Activated CD8-positive, alpha-beta T cell treated with anti-CD3 and anti-CD28 coated beads for 36 hours (primary cell): ENCODE measurements around the gene GSTP1. TPM values are rescaled to one million over a fixed set of nuclear protein-coding genes. Genes with fewer than 3 reads are reported as not detected.

ENCODE experiments used
- ATAC-seq: fragments of 200-7000 bp; cut with Tn5 transposase; one replicate; pipeline ENCODE4 v1.10.0; 2021; ENCODE audit warnings: mild to moderate bottlenecking, moderate library complexity
- CTCF ChIA-PET: fragments of 350-600 bp; sonication (Branson Sonifier 250); formaldehyde crosslinking; loops from one replicate; lab custom pipeline; 2021; ENCODE audit warnings: antibody characterized with exemption; lab: Charles Lee
- POLR2A ChIA-PET: fragments of 350-600 bp; sonication (Branson Sonifier 250); formaldehyde crosslinking; loops from one replicate; lab custom pipeline; 2021; ENCODE audit warnings: antibody characterized with exemption; lab: Charles Lee
- DNase-seq: peaks from one replicate; pipeline ENCODE4 v3.0.0-alpha.2; 2020
- H3K27ac Mint-ChIP-seq: one replicate; pipeline ENCODE4 v1.8.0; 2021; ENCODE audit warnings: mild to moderate bottlenecking, mixed read lengths
- H3K27me3 Mint-ChIP-seq: one replicate; pipeline ENCODE4 v1.8.0; 2021; ENCODE audit warnings: mixed read lengths
- H3K36me3 Mint-ChIP-seq: one replicate; pipeline ENCODE4 v1.8.0; 2021; ENCODE audit warnings: low read depth, mixed read lengths
- H3K4me1 Mint-ChIP-seq: one replicate; pipeline ENCODE4 v1.8.0; 2021; ENCODE audit warnings: low read depth, mixed read lengths
- H3K4me3 Mint-ChIP-seq: one replicate; pipeline ENCODE4 v1.8.0; 2021; ENCODE audit warnings: mild to moderate bottlenecking, moderate library complexity, mixed read lengths
- H3K9me3 Mint-ChIP-seq: one replicate; pipeline ENCODE4 v1.8.0; 2021; ENCODE audit warnings: mixed read lengths
- intact Hi-C: fragments of 100-400 bp; cut with micrococcal nuclease; formaldehyde crosslinking; loops from one replicate; pipeline ENCODE4 v1.10.0; 2022
- total RNA-seq, 2 experiments: library from RNA; stranded (reverse); gene quantifications; one replicate each; pipeline ENCODE4 v1.2.3, GENCODE V29; 2021
- TF ChIP-seq, protein P1 (sequence below): fragments of 200-600 bp; IDR thresholded peaks from one replicate; pipeline ENCODE4 v1.8.0; 2022; ENCODE audit warnings: antibody characterized with exemption, mild to moderate bottlenecking

The GSTP1 gene
- total RNA-seq, 2 experiments from 2014 or later: 467 to 472 TPM

GRCh38 chr11:67606093-67606491 is 22.5 kb downstream of the GSTP1 start:
- ChIA-PET POLR2A (no interaction called here), CTCF (interaction anchor here (1.2 to 1.6 kb wide), 2 partner anchors 8 to 215 kb away, joined by 3 to 4 read pairs; partner anchors contain the start of gene RAD9A)
- Mint-ChIP-seq H3K27me3 (peaks cover 7% of the 10 kb centered on the region), H3K4me3 (peak overlapping the region; percentile 93), H3K4me1 (peaks cover 15% of the 10 kb centered on the region), H3K9me3 (no peaks in the 10 kb centered on the region), H3K27ac (peak overlapping the region; percentile 88), H3K36me3 (peaks cover 19% of the 10 kb centered on the region)
- DNase-seq: no peak
- TF ChIP-seq, protein P1, sequence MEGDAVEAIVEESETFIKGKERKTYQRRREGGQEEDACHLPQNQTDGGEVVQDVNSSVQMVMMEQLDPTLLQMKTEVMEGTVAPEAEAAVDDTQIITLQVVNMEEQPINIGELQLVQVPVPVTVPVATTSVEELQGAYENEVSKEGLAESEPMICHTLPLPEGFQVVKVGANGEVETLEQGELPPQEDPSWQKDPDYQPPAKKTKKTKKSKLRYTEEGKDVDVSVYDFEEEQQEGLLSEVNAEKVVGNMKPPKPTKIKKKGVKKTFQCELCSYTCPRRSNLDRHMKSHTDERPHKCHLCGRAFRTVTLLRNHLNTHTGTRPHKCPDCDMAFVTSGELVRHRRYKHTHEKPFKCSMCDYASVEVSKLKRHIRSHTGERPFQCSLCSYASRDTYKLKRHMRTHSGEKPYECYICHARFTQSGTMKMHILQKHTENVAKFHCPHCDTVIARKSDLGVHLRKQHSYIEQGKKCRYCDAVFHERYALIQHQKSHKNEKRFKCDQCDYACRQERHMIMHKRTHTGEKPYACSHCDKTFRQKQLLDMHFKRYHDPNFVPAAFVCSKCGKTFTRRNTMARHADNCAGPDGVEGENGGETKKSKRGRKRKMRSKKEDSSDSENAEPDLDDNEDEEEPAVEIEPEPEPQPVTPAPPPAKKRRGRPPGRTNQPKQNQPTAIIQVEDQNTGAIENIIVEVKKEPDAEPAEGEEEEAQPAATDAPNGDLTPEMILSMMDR: no peak
- intact Hi-C loops: no loop called here
- ATAC-seq: no peak

- peaks cover 5% of the 10 kb centered on the region for H3K27me3 Mint-ChIP-seq
- peak within 1 kb of the TSS; percentile 93 for H3K4me3 Mint-ChIP-seq
- peak; percentile 98 for DNase-seq
- H3K4me1 Mint-ChIP-seq: peaks cover 15% of the 10 kb centered on the region
- CTCF ChIA-PET: interaction anchor here (1.6 kb wide), 1 partner anchor 215 kb away, joined by 3 read pairs; the partner anchor contains the start of gene RAD9A
- intact Hi-C loops: no loop called here
- H3K36me3 Mint-ChIP-seq: peaks cover 22% of the 10 kb centered on the region
- ATAC-seq: peak; percentile 100
- POLR2A ChIA-PET: interaction anchor here (3.0 kb wide), 1 partner anchor 23 kb away, joined by 10 read pairs; the partner anchor contains the start of gene NUDT8
- H3K9me3 Mint-ChIP-seq: no peaks in the 10 kb centered on the region
- H3K27ac Mint-ChIP-seq: peak within 1 kb of the TSS; percentile 88
- TF ChIP-seq, protein P1: peak; percentile 40
These were observed 23.1 kb downstream of the GSTP1 start, which contains the start of gene NDUFV1 for GRCh38 chr11:67606492-67607295. NDUFV1 (plus strand) TSS chr11:67606936; CDS start chr11:67607005, 69 bp downstream.

DNA sequence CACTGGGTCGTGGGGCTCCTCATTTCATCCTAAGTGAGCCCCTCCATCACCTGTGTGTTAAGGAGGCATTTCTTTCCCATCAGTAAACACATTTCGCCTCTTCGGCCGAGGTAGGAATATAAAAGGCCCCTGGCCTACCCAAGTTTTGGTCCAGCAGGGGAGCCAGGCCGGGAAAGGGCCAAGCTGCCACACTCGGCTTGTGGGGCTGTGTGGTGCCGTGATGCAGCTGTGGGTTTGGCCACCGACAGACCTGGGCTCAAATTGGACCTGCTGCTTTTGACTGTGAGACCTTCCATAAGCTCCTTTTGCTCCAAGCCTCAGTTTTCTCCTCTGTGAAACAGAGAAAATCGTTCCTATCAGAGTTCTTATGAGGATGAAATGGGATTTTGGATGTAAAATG is 23.9 kb downstream of the GSTP1 start:
- POLR2A ChIA-PET: interaction anchor here (0.7 to 3.0 kb wide), 2 partner anchors 22 to 853 kb away, joined by 3 to 10 read pairs; partner anchors contain the start of gene NUDT8
- H3K9me3 Mint-ChIP-seq: no peaks in the 10 kb centered on the region
- intact Hi-C loops: no loop called here
- ATAC-seq (no peak), DNase-seq (no peak)
- H3K4me3 Mint-ChIP-seq: peak overlapping the region; percentile 93
- H3K27ac Mint-ChIP-seq: peak overlapping the region; percentile 88
- H3K36me3 Mint-ChIP-seq: peaks cover 26% of the 10 kb centered on the region
- H3K4me1 Mint-ChIP-seq: peaks cover 15% of the 10 kb centered on the region
- peaks cover 4% of the 10 kb centered on the region for H3K27me3 Mint-ChIP-seq
- CTCF ChIA-PET: interaction anchor here (1.4 kb wide), 1 partner anchor 35 kb away, joined by 3 read pairs; no protein-coding TSS in a partner anchor
- TF ChIP-seq, protein P1: no peak

DNA sequence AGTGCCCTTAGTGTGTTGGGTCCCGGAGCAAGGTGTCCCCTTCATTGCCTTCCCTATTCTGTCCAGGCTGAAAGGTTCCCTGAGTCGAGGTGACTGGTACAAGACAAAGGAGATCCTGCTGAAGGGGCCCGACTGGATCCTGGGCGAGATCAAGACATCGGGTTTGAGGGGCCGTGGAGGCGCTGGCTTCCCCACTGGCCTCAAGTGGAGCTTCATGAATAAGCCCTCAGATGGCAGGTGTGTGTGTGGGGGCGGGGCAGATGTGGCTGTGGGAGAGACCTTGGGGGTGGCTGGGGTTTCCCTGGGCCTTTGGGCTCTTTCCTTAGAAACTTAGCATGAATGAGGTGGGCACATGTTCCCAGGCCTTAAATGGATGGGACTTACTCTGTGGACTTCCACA is 24.9 kb downstream of the GSTP1 start:
- ChIA-PET CTCF (interaction anchor here (0.5 to 1.4 kb wide), 2 partner anchors 36 to 370 kb away, joined by 3 read pairs; no protein-coding TSS in a partner anchor), POLR2A (interaction anchor here (1.6 to 3.0 kb wide), 2 partner anchors 21 to 24 kb away, joined by 3 to 10 read pairs; partner anchors contain the start of gene NUDT8)
- peaks cover 30% of the 10 kb centered on the region for H3K36me3 Mint-ChIP-seq
- no peaks in the 10 kb centered on the region for H3K9me3 Mint-ChIP-seq
- DNase-seq (no peak), ATAC-seq (no peak)
- peak overlapping the region; percentile 88 for H3K27ac Mint-ChIP-seq
- TF ChIP-seq, protein P1: no peak
- H3K4me1 Mint-ChIP-seq: peaks cover 23% of the 10 kb centered on the region
- intact Hi-C loops: no loop called here
- peak overlapping the region; percentile 93 for H3K4me3 Mint-ChIP-seq
- no peaks in the 10 kb centered on the region for H3K27me3 Mint-ChIP-seq
